H9 (cell line): ENCODE results near the gene XPC. TPM values are rescaled to one million over a fixed set of nuclear protein-coding genes. Genes with fewer than 3 reads are reported as not detected.

Experiments
- DNase-seq: peaks from one replicate; pipeline ENCODE4 v3.0.0-alpha.2; 2017
- H2AFZ ChIP-seq: one replicate; pipeline ENCODE4 v1.6.1; 2013; ENCODE audit warnings: mild to moderate bottlenecking, low read length, control low read depth, moderate library complexity
- H2AK5ac ChIP-seq: 2 replicates; pipeline ENCODE4 v1.6.1; 2013; ENCODE audit warnings: low read length, control low read depth, mixed read lengths; ENCODE audit not compliant: insufficient read length
- H2BK120ac ChIP-seq: one replicate; pipeline ENCODE4 v1.6.1; 2013; ENCODE audit warnings: low read depth, mild to moderate bottlenecking, low read length, control low read depth, inconsistent platforms; ENCODE audit not compliant: poor library complexity, severe bottlenecking
- H2BK12ac ChIP-seq: 2 replicates; pipeline ENCODE4 v1.6.1; 2013; ENCODE audit warnings: low read length, control low read depth, mixed read lengths, low read depth; ENCODE audit not compliant: insufficient read length
- H2BK15ac ChIP-seq: 2 replicates; pipeline ENCODE4 v1.6.1; 2013; ENCODE audit warnings: low read depth, low read length, control low read depth
- H2BK20ac ChIP-seq: one replicate; pipeline ENCODE4 v1.6.1; 2013; ENCODE audit warnings: low read depth, mild to moderate bottlenecking, low read length, control low read depth, inconsistent platforms; ENCODE audit not compliant: poor library complexity, severe bottlenecking
- H2BK5ac ChIP-seq: 2 replicates; pipeline ENCODE4 v1.6.1; 2013; ENCODE audit warnings: low read length, control low read depth, mixed read lengths; ENCODE audit not compliant: insufficient read length
- H3K14ac ChIP-seq: 2 replicates; pipeline ENCODE4 v1.6.1; 2013; ENCODE audit warnings: low read length, control low read depth; ENCODE audit not compliant: insufficient read depth
- H3K18ac ChIP-seq: 2 replicates; pipeline ENCODE4 v1.6.1; 2013; ENCODE audit warnings: low read depth, mild to moderate bottlenecking, mixed read lengths, low read length, control low read depth; ENCODE audit not compliant: insufficient read length
- H3K23ac ChIP-seq: 2 replicates; pipeline ENCODE4 v1.6.1; 2013; ENCODE audit warnings: low read length, control low read depth, mixed read lengths, low read depth; ENCODE audit not compliant: insufficient read length
- H3K23me2 ChIP-seq: 2 replicates; pipeline ENCODE4 v1.6.1; 2013; ENCODE audit warnings: low read depth, mild to moderate bottlenecking, mixed read lengths, low read length, control low read depth; ENCODE audit not compliant: insufficient read length, poor library complexity, severe bottlenecking
- H3K27ac ChIP-seq: 2 replicates; pipeline ENCODE4 v1.5.1; 2013; ENCODE audit warnings: low read length, control low read depth, mixed read lengths, low read depth; ENCODE audit not compliant: insufficient read length
- H3K27me3 ChIP-seq: 2 replicates; pipeline ENCODE4 v1.6.1; 2013; ENCODE audit warnings: low read length, control low read depth, inconsistent platforms; ENCODE audit not compliant: insufficient read depth
- H3K4ac ChIP-seq: 2 replicates; pipeline ENCODE4 v1.6.1; 2013; ENCODE audit warnings: low read depth, mild to moderate bottlenecking, control low read depth, inconsistent platforms, low read length, moderate library complexity
- H3K4me1 ChIP-seq: 2 replicates; pipeline ENCODE4 v1.6.1; 2013; ENCODE audit warnings: low read length, control low read depth, inconsistent platforms; ENCODE audit not compliant: insufficient read depth
- H3K4me2 ChIP-seq: 2 replicates; pipeline ENCODE4 v1.6.1; 2013; ENCODE audit warnings: low read length, control low read depth, mixed read lengths; ENCODE audit not compliant: insufficient read length, insufficient read depth
- H3K56ac ChIP-seq: 2 replicates; pipeline ENCODE4 v1.6.1; 2013; ENCODE audit warnings: low read depth, mild to moderate bottlenecking, mixed read lengths, low read length, control low read depth; ENCODE audit not compliant: insufficient read length
- H3K79me1 ChIP-seq: 2 replicates; pipeline ENCODE4 v1.6.1; 2013; ENCODE audit warnings: low read depth, mild to moderate bottlenecking, moderate library complexity, low read length, control low read depth, inconsistent platforms; ENCODE audit not compliant: insufficient read depth, poor library complexity, severe bottlenecking
- H3K79me2 ChIP-seq: 2 replicates; pipeline ENCODE4 v1.6.1; 2013; ENCODE audit warnings: low read length, control low read depth, inconsistent platforms; ENCODE audit not compliant: insufficient read depth
- H3K9ac ChIP-seq: 2 replicates; pipeline ENCODE4 v1.6.1; 2013; ENCODE audit warnings: low read length, control low read depth, mixed read lengths; ENCODE audit not compliant: insufficient read length; ENCODE audit errors: extremely low read depth
- H3K9me3 ChIP-seq: one replicate; pipeline ENCODE4 v1.6.1; 2013; ENCODE audit warnings: low read depth, low read length, inconsistent platforms; ENCODE audit not compliant: control insufficient read depth
- H3T11ph ChIP-seq: one replicate; pipeline ENCODE4 v1.6.1; 2013; ENCODE audit warnings: mild to moderate bottlenecking, low read length, control low read depth, inconsistent platforms
- H4K20me1 ChIP-seq: one replicate; pipeline ENCODE4 v1.6.1; 2013; ENCODE audit not compliant: control insufficient read depth, insufficient read length, insufficient read depth
- H4K5ac ChIP-seq: 2 replicates; pipeline ENCODE4 v1.6.1; 2013; ENCODE audit warnings: low read depth, mild to moderate bottlenecking, mixed read lengths, low read length, control low read depth; ENCODE audit not compliant: insufficient read length
- H4K8ac ChIP-seq: replicated peaks from 2 replicates; pipeline ENCODE4 v1.6.1; 2013; ENCODE audit warnings: low read length, control low read depth, mixed read lengths, low read depth; ENCODE audit not compliant: insufficient read length
- H4K91ac ChIP-seq: 2 replicates; pipeline ENCODE4 v1.6.1; 2013; ENCODE audit warnings: low read depth, mild to moderate bottlenecking, moderate library complexity, mixed read lengths, low read length, control low read depth; ENCODE audit not compliant: insufficient read length
- H3K27ac Mint-ChIP-seq, 3 experiments: 2 replicates in 2 of 3; 3 replicates in 1 of 3; pipeline ENCODE4 v1.8.0; 2020 to 2021; ENCODE audit warnings: mixed read lengths in 3 of 3, mild to moderate bottlenecking in 1 of 3, moderate library complexity in 1 of 3
- H3K27me3 Mint-ChIP-seq: 2 replicates; pipeline ENCODE4 v1.8.0; 2021; ENCODE audit warnings: low read depth, mild to moderate bottlenecking, moderate library complexity, mixed read lengths
- H3K36me3 Mint-ChIP-seq, 3 experiments: 2 replicates in 2 of 3; 3 replicates in 1 of 3; pipeline ENCODE4 v1.8.0; 2020 to 2021; ENCODE audit warnings: low read depth in 3 of 3, mixed read lengths in 3 of 3; ENCODE audit not compliant: insufficient read depth in 1 of 3
- H3K4me1 Mint-ChIP-seq, 2 experiments: 2 replicates each; pipeline ENCODE4 v1.8.0; 2020; ENCODE audit warnings: mixed read lengths in 2 of 2
- H3K4me3 Mint-ChIP-seq, 2 experiments: 2 replicates in 1 of 2; 3 replicates in 1 of 2; pipeline ENCODE4 v1.8.0; 2020 to 2021; ENCODE audit warnings: mild to moderate bottlenecking in 2 of 2, mixed read lengths in 2 of 2, moderate library complexity in 1 of 2
- H3K9me3 Mint-ChIP-seq, 2 experiments: 2 replicates in 1 of 2; 3 replicates in 1 of 2; pipeline ENCODE4 v1.8.0; 2020; ENCODE audit warnings: mild to moderate bottlenecking in 2 of 2, mixed read lengths in 2 of 2, moderate library complexity in 1 of 2
- CTCF ChIP-seq: fragments of 200-600 bp; sonication (generic); conservative IDR thresholded peaks from 3 replicates; pipeline ENCODE4 v1.8.0; 2021; ENCODE audit warnings: antibody characterized with exemption, mild to moderate bottlenecking
- WGBS: extraction: QIAGEN DNeasy Blood & Tissue Kit; methylation state at CpG from one replicate; pipeline ENCODE4 v1.1.7; 2013; ENCODE audit warnings: missing lambda C conversion rate, low lambda C conversion rate, mixed read lengths; ENCODE audit not compliant: insufficient read length; ENCODE audit errors: extremely low coverage; 5-methylcytosine and 5-hydroxymethylcytosine counted together
- total RNA-seq: library from RNA; stranded (reverse); gene quantifications from 2 replicates; pipeline ENCODE4 v1.2.1, GENCODE V29; 2021

XPC gene
- total RNA-seq, 1 experiment from 2014 or later: 30.3 TPM

GRCh38 chr3:14224895-14225294 lies 46.5 kb upstream of the XPC start:
- Histone ChIP-seq H2AFZ (no peak overlapping the region), H3K4me2 (no peak overlapping the region), H3K79me2 (no peaks in the 10 kb centered on the region), H3K23ac (no peak overlapping the region), H3K56ac (no peak overlapping the region), H2BK5ac (no peak overlapping the region), H4K91ac (no peak overlapping the region), H3K27me3 (no peaks in the 10 kb centered on the region), H3K9ac (no peak overlapping the region), H3T11ph (no peak overlapping the region), H4K5ac (no peak overlapping the region), H3K14ac (no peak overlapping the region), H3K4me1 (no peaks in the 10 kb centered on the region), H3K18ac (no peak overlapping the region), H2BK15ac (no peak overlapping the region), H4K20me1 (no peaks in the 10 kb centered on the region), H3K23me2 (no peaks in the 10 kb centered on the region), H2BK120ac (no peak overlapping the region), H3K79me1 (no peaks in the 10 kb centered on the region), H3K9me3 (no peaks in the 10 kb centered on the region), H3K4ac (no peak overlapping the region), H2AK5ac (no peak overlapping the region), H2BK20ac (no peak overlapping the region), H4K8ac (no peak overlapping the region), H2BK12ac (no peak overlapping the region), H3K27ac (no peak overlapping the region)
- H3K27me3 Mint-ChIP-seq: peaks cover 8% of the 10 kb centered on the region
- H3K4me3 Mint-ChIP-seq: no peak overlapping the region
- peaks cover 30 to 32% of the 10 kb centered on the region in 2 experiments for H3K4me1 Mint-ChIP-seq
- WGBS: no CpG with 5 or more reads among the region's 6 CpGs
- TF ChIP-seq CTCF: no peak
- peaks cover 24 to 27% of the 10 kb centered on the region in 2 experiments for H3K9me3 Mint-ChIP-seq
- H3K27ac Mint-ChIP-seq: no peak overlapping the region
- no peak for DNase-seq
- H3K36me3 Mint-ChIP-seq: peaks cover 1 to 21% (median 7%) of the 10 kb centered on the region in 3 experiments; a peak in 5 of 7 replicates
